ENCODE measurements around the gene CYP3A7. TPM values are rescaled to one million over a fixed set of nuclear protein-coding genes. Genes with fewer than 3 reads are reported as not detected.
A peak's percentile ranks its signal among the peaks of the same experiment; 100 is the strongest.

Gene CYP3A7
- total and polyA plus RNA-seq, 2 of the 13 experiments (the other 11 are each of a cell fraction or from before 2014, with no cell fraction given): 5.8 to 6.4 TPM

DNA sequence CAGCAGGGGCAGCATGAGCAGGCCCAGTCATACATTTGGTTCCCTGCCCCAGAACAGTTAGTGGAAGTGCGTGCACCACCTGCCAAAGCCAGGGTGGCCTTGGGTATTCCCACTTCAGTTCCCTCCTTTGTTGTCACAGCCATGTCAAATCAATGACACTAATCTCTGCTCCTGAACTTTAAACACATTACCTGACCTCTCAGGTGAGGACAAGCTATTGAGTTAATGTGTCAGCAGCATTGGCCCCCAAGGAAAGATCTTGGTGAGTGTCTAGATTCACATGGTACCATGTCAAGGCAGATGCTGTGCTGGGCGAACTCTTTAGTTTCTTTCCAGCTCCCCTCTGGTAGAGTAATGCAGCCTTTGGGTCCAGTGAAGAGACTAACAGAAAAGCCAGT is 57.3 kb downstream of the CYP3A7 start (continued):
- TF ChIP-seq ZNF253 (CRISPR knock-in tag; IDR thresholded peaks at IDR 0.05; ENCODE audit: borderline replicate concordance): no peak
- TF ChIP-seq, protein P1, sequence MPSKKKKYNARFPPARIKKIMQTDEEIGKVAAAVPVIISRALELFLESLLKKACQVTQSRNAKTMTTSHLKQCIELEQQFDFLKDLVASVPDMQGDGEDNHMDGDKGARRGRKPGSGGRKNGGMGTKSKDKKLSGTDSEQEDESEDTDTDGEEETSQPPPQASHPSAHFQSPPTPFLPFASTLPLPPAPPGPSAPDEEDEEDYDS (CRISPR knock-in tag; IDR thresholded peaks at IDR 0.05): no peak; the same call in 1 of the 2 replicates
- peak; percentile 76; the same call in 1 of the 2 replicates for TF ChIP-seq ZNF784 (CRISPR knock-in tag; IDR thresholded peaks at IDR 0.05; ENCODE audit: borderline replicate concordance)
- no peak for TF ChIP-seq SMARCE1 (IDR thresholded peaks at IDR 0.05; ENCODE audit: borderline replicate concordance)
- no peak for TF ChIP-seq NFYB (CRISPR knock-in tag; IDR thresholded peaks at IDR 0.05)
- TF ChIP-seq ZBTB38 (CRISPR knock-in tag; IDR thresholded peaks at IDR 0.05): no peak; the same call in 1 of the 2 replicates
- TF ChIP-seq GRHL1 (CRISPR knock-in tag; conservative IDR thresholded peaks at IDR 0.05): no peak
- TF ChIP-seq ZNF768 (CRISPR knock-in tag; IDR thresholded peaks at IDR 0.05): no peak
- peak; percentile 62; the same call in 1 of the 2 replicates for TF ChIP-seq NFKBIZ (CRISPR knock-in tag; IDR thresholded peaks at IDR 0.05)
- no peak for TF ChIP-seq TEAD2 (CRISPR knock-in tag; IDR thresholded peaks at IDR 0.05)
- TF ChIP-seq MEIS1 (CRISPR knock-in tag; IDR thresholded peaks at IDR 0.05; ENCODE audit: borderline replicate concordance): peak; percentile 97; the same call in 1 of the 2 replicates
- peak; percentile 69; the same call in 1 of the 2 replicates for TF ChIP-seq ZNF556 (CRISPR knock-in tag; IDR thresholded peaks at IDR 0.05; ENCODE audit: borderline replicate concordance)
- peak; percentile 90 for TF ChIP-seq FOXO1 (CRISPR knock-in tag; IDR thresholded peaks at IDR 0.05)
- TF ChIP-seq TSC22D2 (CRISPR knock-in tag; IDR thresholded peaks at IDR 0.05; ENCODE audit: borderline replicate concordance): no peak
- TF ChIP-seq MAX (IDR thresholded peaks at IDR 0.05): peak; percentile 90
- TF ChIP-seq ZNF282 (IDR thresholded peaks at IDR 0.05; ENCODE audit: partially characterized antibody): no peak
- peak; percentile 70; the same call in 1 of the 2 replicates for TF ChIP-seq ZKSCAN8 (CRISPR knock-in tag; IDR thresholded peaks at IDR 0.05; ENCODE audit: borderline replicate concordance)
- TF ChIP-seq ZNF841 (CRISPR knock-in tag; IDR thresholded peaks at IDR 0.05; ENCODE audit: borderline replicate concordance): no peak
- peak; percentile 35; the same call in 1 of the 2 replicates for TF ChIP-seq FOSL1 (CRISPR knock-in tag; IDR thresholded peaks at IDR 0.05; ENCODE audit: borderline replicate concordance)
- no peak for TF ChIP-seq KDM4B (CRISPR knock-in tag; IDR thresholded peaks at IDR 0.05)
- TF ChIP-seq ZBTB20 (CRISPR knock-in tag; IDR thresholded peaks at IDR 0.05; ENCODE audit: borderline replicate concordance, low read depth): no peak
- TF ChIP-seq ZFP90 (CRISPR knock-in tag; IDR thresholded peaks at IDR 0.05; ENCODE audit: borderline replicate concordance): peak; percentile 35; the same call in 1 of the 2 replicates
- TF ChIP-seq ZNF629 (CRISPR knock-in tag; conservative IDR thresholded peaks at IDR 0.05): no peak
- TF ChIP-seq, protein P2, sequence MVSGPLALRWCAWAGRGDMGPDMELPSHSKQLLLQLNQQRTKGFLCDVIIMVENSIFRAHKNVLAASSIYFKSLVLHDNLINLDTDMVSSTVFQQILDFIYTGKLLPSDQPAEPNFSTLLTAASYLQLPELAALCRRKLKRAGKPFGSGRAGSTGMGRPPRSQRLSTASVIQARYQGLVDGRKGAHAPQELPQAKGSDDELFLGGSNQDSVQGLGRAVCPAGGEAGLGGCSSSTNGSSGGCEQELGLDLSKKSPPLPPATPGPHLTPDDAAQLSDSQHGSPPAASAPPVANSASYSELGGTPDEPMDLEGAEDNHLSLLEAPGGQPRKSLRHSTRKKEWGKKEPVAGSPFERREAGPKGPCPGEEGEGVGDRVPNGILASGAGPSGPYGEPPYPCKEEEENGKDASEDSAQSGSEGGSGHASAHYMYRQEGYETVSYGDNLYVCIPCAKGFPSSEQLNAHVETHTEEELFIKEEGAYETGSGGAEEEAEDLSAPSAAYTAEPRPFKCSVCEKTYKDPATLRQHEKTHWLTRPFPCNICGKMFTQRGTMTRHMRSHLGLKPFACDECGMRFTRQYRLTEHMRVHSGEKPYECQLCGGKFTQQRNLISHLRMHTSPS (CRISPR knock-in tag; IDR thresholded peaks at IDR 0.05; ENCODE audit: low read depth): no peak
- no peak for TF ChIP-seq HNRNPH1 (optimal IDR thresholded peaks at IDR 0.05; ENCODE audit: low read depth, low read length)
- TF ChIP-seq ZNF792 (CRISPR knock-in tag; IDR thresholded peaks at IDR 0.05): no peak
- peak; percentile 46; the same call in 1 of the 2 replicates for TF ChIP-seq IRF2 (CRISPR knock-in tag; IDR thresholded peaks at IDR 0.05)
- no peak for TF ChIP-seq GABPB1 (CRISPR knock-in tag; IDR thresholded peaks at IDR 0.05)
- peak; percentile 46; the same call in 1 of the 2 replicates for TF ChIP-seq JUN (CRISPR knock-in tag; IDR thresholded peaks at IDR 0.05)
